Measurements from ENCODE around the gene RGS3.

The RGS3 gene

DNA sequence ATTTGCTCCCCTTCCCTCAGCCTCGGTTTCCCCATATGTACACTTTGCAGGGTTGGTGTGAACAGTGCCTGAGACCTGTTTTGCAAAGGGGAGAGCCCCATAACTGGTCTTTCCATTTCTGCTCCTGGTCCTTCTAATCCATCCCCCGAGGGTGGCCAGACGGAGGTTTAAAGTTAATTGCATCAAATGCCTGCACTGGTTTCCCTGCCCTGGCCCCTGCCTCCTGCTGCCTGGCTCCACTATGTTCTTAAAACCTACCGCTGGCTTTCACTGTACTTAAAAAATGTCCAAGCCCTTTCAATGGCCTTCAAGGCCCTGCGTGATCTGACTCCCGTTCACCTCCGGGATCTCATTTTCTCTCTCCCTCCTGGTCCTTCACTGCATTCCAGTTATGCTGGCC lies 183.0 kb downstream of the RGS3 start:
- in situ Hi-C loops (cut with MboI; ENCODE audit: low sequenced_read_pairs) = no loop called here
